IMR-90 (cell line): ENCODE data around the gene NUP210. TPM values are rescaled to one million over a fixed set of nuclear protein-coding genes. Genes with fewer than 3 reads are reported as not detected.

Experiments used
- ATAC-seq: fragments of 200-7000 bp; cut with Tn5 transposase; 2 replicates; pipeline ENCODE4 v1.9.1; 2020; ENCODE audit warnings: low read depth, mild to moderate bottlenecking, moderate library complexity
- BruUV-seq: library from RNA; stranded (reverse); fragments of 400-500 nt; replicated peaks from 2 replicates; lab custom pipeline; 2021; lab: Mats Ljungman, UMichigan
- CTCF ChIA-PET: fragments of 300-600 bp; formaldehyde crosslinking; extraction: SDS; loops from one replicate; lab custom pipeline; 2021; ENCODE audit warnings: antibody characterized with exemption; lab: Yijun Ruan, JAX
- POLR2A ChIA-PET: fragments of 300-600 bp; sonication (Branson Sonifier 250); formaldehyde crosslinking; loops from one replicate; lab custom pipeline; 2022; ENCODE audit warnings: antibody characterized with exemption; ENCODE audit not compliant: unreplicated experiment; lab: Charles Lee
- DNase-seq: peaks from one replicate; pipeline ENCODE4 v3.0.0; 2013
- H2AFZ ChIP-seq: replicated peaks from 2 replicates; pipeline ENCODE3; 2013; ENCODE audit warnings: low read length, mild to moderate bottlenecking; ENCODE audit not compliant: poor library complexity
- H2AK5ac ChIP-seq: 2 replicates; pipeline ENCODE4 v1.6.1; 2013; ENCODE audit warnings: low read depth, low read length, inconsistent platforms
- H2AK9ac ChIP-seq: replicated peaks from 2 replicates; pipeline ENCODE3; 2013; ENCODE audit warnings: mild to moderate bottlenecking, low read depth, low read length, moderate library complexity; ENCODE audit not compliant: poor library complexity
- H2BK120ac ChIP-seq: 2 replicates; pipeline ENCODE4 v1.6.1; 2013; ENCODE audit warnings: low read depth, low read length, inconsistent platforms
- H2BK15ac ChIP-seq: 3 replicates; pipeline ENCODE4 v1.6.1; 2013; ENCODE audit warnings: low read depth, low read length, inconsistent platforms
- H2BK20ac ChIP-seq: 2 replicates; pipeline ENCODE4 v1.6.1; 2013; ENCODE audit warnings: low read depth, mild to moderate bottlenecking, inconsistent platforms, low read length, moderate library complexity
- H2BK5ac ChIP-seq: 2 replicates; pipeline ENCODE4 v1.6.1; 2013; ENCODE audit warnings: mild to moderate bottlenecking, low read depth, low read length, inconsistent platforms; ENCODE audit not compliant: poor library complexity, severe bottlenecking
- H3K14ac ChIP-seq: replicated peaks from 2 replicates; pipeline ENCODE4 v1.6.1; 2013; ENCODE audit warnings: low read depth, low read length, inconsistent platforms
- H3K18ac ChIP-seq: 2 replicates; pipeline ENCODE4 v1.6.1; 2013; ENCODE audit warnings: low read depth, low read length, control low read depth
- H3K23ac ChIP-seq: 2 replicates; pipeline ENCODE4 v1.6.1; 2013; ENCODE audit warnings: low read depth, low read length, inconsistent platforms
- H3K27ac ChIP-seq: 2 replicates; pipeline ENCODE4 v1.5.1; 2013; ENCODE audit warnings: mild to moderate bottlenecking, control low read depth, low read length; ENCODE audit not compliant: insufficient read depth
- H3K27me3 ChIP-seq: 2 replicates; pipeline ENCODE4 v1.6.1; 2013; ENCODE audit warnings: low read length; ENCODE audit not compliant: control insufficient read depth, insufficient read depth
- H3K36me3 ChIP-seq: 2 replicates; pipeline ENCODE4 v1.6.1; 2013; ENCODE audit warnings: low read length, mixed read lengths; ENCODE audit not compliant: control insufficient read depth, insufficient read depth
- H3K4ac ChIP-seq: 2 replicates; pipeline ENCODE4 v1.6.1; 2013; ENCODE audit warnings: low read depth, low read length, inconsistent platforms
- H3K4me1 ChIP-seq: 2 replicates; pipeline ENCODE4 v1.6.1; 2013; ENCODE audit warnings: low read length, mixed read lengths; ENCODE audit not compliant: control insufficient read depth, insufficient read depth
- H3K4me2 ChIP-seq: 2 replicates; pipeline ENCODE4 v1.6.1; 2013; ENCODE audit warnings: low read depth, mild to moderate bottlenecking, control low read depth, low read length, moderate library complexity
- H3K4me3 ChIP-seq: 2 replicates; pipeline ENCODE4 v1.5.1; 2013; ENCODE audit warnings: low read depth, mild to moderate bottlenecking, control low read depth, low read length, moderate library complexity; ENCODE audit not compliant: insufficient read depth
- H3K56ac ChIP-seq: 2 replicates; pipeline ENCODE4 v1.6.1; 2013; ENCODE audit warnings: low read length, inconsistent platforms; ENCODE audit not compliant: insufficient read depth; ENCODE audit errors: extremely low read depth
- H3K79me1 ChIP-seq, 2 experiments: 2 replicates each; pipeline ENCODE4 v1.6.1; 2013; ENCODE audit warnings: low read length in 2 of 2, inconsistent platforms in 1 of 2, low read depth in 1 of 2
- H3K9ac ChIP-seq: 2 replicates; pipeline ENCODE4 v1.6.1; 2013; ENCODE audit warnings: low read depth, low read length, control low read depth
- H3K9me1 ChIP-seq: 2 replicates; pipeline ENCODE4 v1.6.1; 2013; ENCODE audit warnings: low read length, inconsistent platforms; ENCODE audit not compliant: insufficient read depth
- H3K9me3 ChIP-seq: 2 replicates; pipeline ENCODE4 v1.6.1; 2013; ENCODE audit warnings: low read length; ENCODE audit not compliant: control insufficient read depth, insufficient read depth
- H4K20me1 ChIP-seq: 2 replicates; pipeline ENCODE4 v1.6.1; 2013; ENCODE audit warnings: low read length, inconsistent platforms; ENCODE audit not compliant: insufficient read depth
- H4K5ac ChIP-seq: 2 replicates; pipeline ENCODE4 v1.6.1; 2013; ENCODE audit warnings: mild to moderate bottlenecking, low read depth, low read length, control low read depth
- H4K8ac ChIP-seq, 2 experiments: 2 replicates each; pipeline ENCODE4 v1.6.1; 2013; ENCODE audit warnings: low read depth in 2 of 2, low read length in 2 of 2, control low read depth in 1 of 2, inconsistent platforms in 1 of 2
- H4K91ac ChIP-seq: 2 replicates; pipeline ENCODE4 v1.6.1; 2013; ENCODE audit warnings: low read depth, low read length, inconsistent platforms; ENCODE audit not compliant: insufficient read depth
- BHLHE40 ChIP-seq: fragments of 150-350 bp; IDR thresholded peaks from 2 replicates; pipeline ENCODE4 v1.6.1; 2016; ENCODE audit warnings: mild to moderate bottlenecking, low read depth, low read length
- CHD1 ChIP-seq: IDR thresholded peaks from 2 replicates; pipeline ENCODE4 v1.6.1; 2012; ENCODE audit warnings: low read depth, low read length, improper control_type of control experiment
- FOS ChIP-seq: fragments of 150-350 bp; IDR thresholded peaks from 2 replicates; pipeline ENCODE4 v1.6.1; 2016; ENCODE audit warnings: low read depth, low read length
- MAZ ChIP-seq: IDR thresholded peaks from 2 replicates; pipeline ENCODE4 v1.6.1; 2012; ENCODE audit warnings: low read depth, mild to moderate bottlenecking, low read length, improper control_type of control experiment, moderate library complexity, borderline replicate concordance
- NFE2L2 ChIP-seq: fragments of 150-350 bp; IDR thresholded peaks from 2 replicates; pipeline ENCODE4 v1.6.1; 2016; ENCODE audit warnings: low read depth, mild to moderate bottlenecking, low read length
- POLR2A ChIP-seq: IDR thresholded peaks from 2 replicates; pipeline ENCODE4 v1.6.1; 2012; ENCODE audit warnings: mild to moderate bottlenecking, low read depth, low read length
- RFX5 ChIP-seq: IDR thresholded peaks from 2 replicates; pipeline ENCODE4 v1.8.0; 2012; ENCODE audit warnings: low read depth, mild to moderate bottlenecking, low read length, moderate library complexity
- WGBS, 2 experiments: methylation state at CpG; one replicate each; pipeline versions ENCODE4 v1.1.5 to v1.1.7; 2013; ENCODE audit warnings: missing lambda C conversion rate in 2 of 2; ENCODE audit not compliant: insufficient read length in 1 of 2; ENCODE audit errors: extremely low coverage in 2 of 2; 5-methylcytosine and 5-hydroxymethylcytosine counted together
- dilution Hi-C: fragments of 300-500 bp; cut with HindIII; formaldehyde crosslinking; loops from one replicate; pipeline ENCODE4 v1.14.3; 2018; ENCODE audit warnings: low sequenced_read_pairs; ENCODE audit not compliant: unreplicated experiment
- in situ Hi-C: fragments of 300-500 bp; cut with MboI; formaldehyde crosslinking; loops from 3 replicates; pipeline ENCODE4 v1.14.3; 2019; ENCODE audit warnings: low sequenced_read_pairs, inconsistent platforms, mixed read lengths
- intact Hi-C: fragments of 100-400 bp; cut with micrococcal nuclease; formaldehyde crosslinking; loops from 2 replicates; pipeline ENCODE4 v1.10.0; 2022
- polyA plus RNA-seq, 3 experiments: library from polyadenylated mRNA; depleted of rRNA; stranded (reverse); fragments of >200 nt; gene quantifications; 2 replicates each; pipeline ENCODE4 v1.2.3, GENCODE V29; 2012; ENCODE audit warnings: low replicate concordance in 1 of 3
- total RNA-seq: library from RNA; depleted of rRNA; stranded (reverse); fragments of >200 nt; gene quantifications from 2 replicates; pipeline ENCODE4 v1.2.3, GENCODE V29; 2012

NUP210 gene
- total and polyA plus RNA-seq, 2 of the 4 experiments (the other 2 are of a cell fraction), result under 0.01 to 0.03 TPM

GRCh38 chr3:13277860-13278531 is 142.1 kb downstream of the NUP210 start:
- in situ Hi-C loops (no loop called here), dilution Hi-C loops (no loop called here), intact Hi-C loops (no loop called here)
- ChIA-PET CTCF (no interaction called here), POLR2A (no interaction called here)
- Histone ChIP-seq H2AK5ac (no peak overlapping the region), H4K8ac (no peak overlapping the region), H3K4me2 (no peak overlapping the region), H2BK20ac (no peak overlapping the region), H3K56ac (no peak overlapping the region), H3K27ac (no peak overlapping the region), H2BK120ac (no peak overlapping the region), H3K4me1 (no peaks in the 10 kb centered on the region), H4K20me1 (no peaks in the 10 kb centered on the region), H2AFZ (no peak overlapping the region), H4K5ac (no peak overlapping the region), H3K36me3 (no peaks in the 10 kb centered on the region), H2BK15ac (no peak overlapping the region), H3K23ac (no peak overlapping the region), H3K9me3 (no peaks in the 10 kb centered on the region), H2AK9ac (no peak overlapping the region), H3K9me1 (no peaks in the 10 kb centered on the region), H3K9ac (no peak overlapping the region), H4K91ac (no peak overlapping the region), H3K14ac (no peak overlapping the region), H3K4me3 (no peak overlapping the region), H3K27me3 (peaks cover 71% of the 10 kb centered on the region), H2BK5ac (no peak overlapping the region), H3K18ac (no peak overlapping the region), H3K4ac (no peak overlapping the region), H3K79me1 (no peaks in the 10 kb centered on the region)
- ATAC-seq (no peak), DNase-seq (peak; percentile 4)
- BruUV-seq, result no TSS peak
- WGBS, 2 experiments, result 31% methylated on average over 5 of the region's 17 CpGs; no CpG with 5 or more reads in 1 of the 2 experiments
- TF ChIP-seq POLR2A (no peak), BHLHE40 (no peak), MAZ (no peak), RFX5 (no peak), FOS (no peak), CHD1 (no peak), NFE2L2 (no peak)
